IMR-90 (cell line): ENCODE measurements around the gene UBE2E2. TPM values are rescaled to one million over a fixed set of nuclear protein-coding genes. Genes with fewer than 3 reads are reported as not detected.

ENCODE experiments used
- ATAC-seq: fragments of 200-7000 bp; cut with Tn5 transposase; 2 replicates; pipeline ENCODE4 v1.9.1; 2020; ENCODE audit warnings: low read depth, mild to moderate bottlenecking, moderate library complexity
- BruUV-seq: library from RNA; stranded (reverse); fragments of 400-500 nt; replicated peaks from 2 replicates; lab custom pipeline; 2021; lab: Mats Ljungman, UMichigan
- CTCF ChIA-PET: fragments of 300-600 bp; formaldehyde crosslinking; extraction: SDS; loops from one replicate; lab custom pipeline; 2021; ENCODE audit warnings: antibody characterized with exemption; lab: Yijun Ruan, JAX
- POLR2A ChIA-PET: fragments of 300-600 bp; sonication (Branson Sonifier 250); formaldehyde crosslinking; loops from one replicate; lab custom pipeline; 2022; ENCODE audit warnings: antibody characterized with exemption; ENCODE audit not compliant: unreplicated experiment; lab: Charles Lee
- DNase-seq: peaks from one replicate; pipeline ENCODE4 v3.0.0; 2013
- H2AFZ ChIP-seq: replicated peaks from 2 replicates; pipeline ENCODE3; 2013; ENCODE audit warnings: low read length, mild to moderate bottlenecking; ENCODE audit not compliant: poor library complexity
- H2AK5ac ChIP-seq: 2 replicates; pipeline ENCODE4 v1.6.1; 2013; ENCODE audit warnings: low read depth, low read length, inconsistent platforms
- H2AK9ac ChIP-seq: replicated peaks from 2 replicates; pipeline ENCODE3; 2013; ENCODE audit warnings: mild to moderate bottlenecking, low read depth, low read length, moderate library complexity; ENCODE audit not compliant: poor library complexity
- H2BK120ac ChIP-seq: 2 replicates; pipeline ENCODE4 v1.6.1; 2013; ENCODE audit warnings: low read depth, low read length, inconsistent platforms
- H2BK15ac ChIP-seq: 3 replicates; pipeline ENCODE4 v1.6.1; 2013; ENCODE audit warnings: low read depth, low read length, inconsistent platforms
- H2BK20ac ChIP-seq: 2 replicates; pipeline ENCODE4 v1.6.1; 2013; ENCODE audit warnings: low read depth, mild to moderate bottlenecking, inconsistent platforms, low read length, moderate library complexity
- H2BK5ac ChIP-seq: 2 replicates; pipeline ENCODE4 v1.6.1; 2013; ENCODE audit warnings: mild to moderate bottlenecking, low read depth, low read length, inconsistent platforms; ENCODE audit not compliant: poor library complexity, severe bottlenecking
- H3K14ac ChIP-seq: replicated peaks from 2 replicates; pipeline ENCODE4 v1.6.1; 2013; ENCODE audit warnings: low read depth, low read length, inconsistent platforms
- H3K18ac ChIP-seq: 2 replicates; pipeline ENCODE4 v1.6.1; 2013; ENCODE audit warnings: low read depth, low read length, control low read depth
- H3K23ac ChIP-seq: 2 replicates; pipeline ENCODE4 v1.6.1; 2013; ENCODE audit warnings: low read depth, low read length, inconsistent platforms
- H3K27ac ChIP-seq: 2 replicates; pipeline ENCODE4 v1.5.1; 2013; ENCODE audit warnings: mild to moderate bottlenecking, control low read depth, low read length; ENCODE audit not compliant: insufficient read depth
- H3K27me3 ChIP-seq: 2 replicates; pipeline ENCODE4 v1.6.1; 2013; ENCODE audit warnings: low read length; ENCODE audit not compliant: control insufficient read depth, insufficient read depth
- H3K36me3 ChIP-seq: 2 replicates; pipeline ENCODE4 v1.6.1; 2013; ENCODE audit warnings: low read length, mixed read lengths; ENCODE audit not compliant: control insufficient read depth, insufficient read depth
- H3K4ac ChIP-seq: 2 replicates; pipeline ENCODE4 v1.6.1; 2013; ENCODE audit warnings: low read depth, low read length, inconsistent platforms
- H3K4me1 ChIP-seq: 2 replicates; pipeline ENCODE4 v1.6.1; 2013; ENCODE audit warnings: low read length, mixed read lengths; ENCODE audit not compliant: control insufficient read depth, insufficient read depth
- H3K4me2 ChIP-seq: 2 replicates; pipeline ENCODE4 v1.6.1; 2013; ENCODE audit warnings: low read depth, mild to moderate bottlenecking, control low read depth, low read length, moderate library complexity
- H3K4me3 ChIP-seq: 2 replicates; pipeline ENCODE4 v1.5.1; 2013; ENCODE audit warnings: low read depth, mild to moderate bottlenecking, control low read depth, low read length, moderate library complexity; ENCODE audit not compliant: insufficient read depth
- H3K56ac ChIP-seq: 2 replicates; pipeline ENCODE4 v1.6.1; 2013; ENCODE audit warnings: low read length, inconsistent platforms; ENCODE audit not compliant: insufficient read depth; ENCODE audit errors: extremely low read depth
- H3K79me1 ChIP-seq, 2 experiments: 2 replicates each; pipeline ENCODE4 v1.6.1; 2013; ENCODE audit warnings: low read length in 2 of 2, inconsistent platforms in 1 of 2, low read depth in 1 of 2
- H3K9ac ChIP-seq: 2 replicates; pipeline ENCODE4 v1.6.1; 2013; ENCODE audit warnings: low read depth, low read length, control low read depth
- H3K9me1 ChIP-seq: 2 replicates; pipeline ENCODE4 v1.6.1; 2013; ENCODE audit warnings: low read length, inconsistent platforms; ENCODE audit not compliant: insufficient read depth
- H3K9me3 ChIP-seq: 2 replicates; pipeline ENCODE4 v1.6.1; 2013; ENCODE audit warnings: low read length; ENCODE audit not compliant: control insufficient read depth, insufficient read depth
- H4K20me1 ChIP-seq: 2 replicates; pipeline ENCODE4 v1.6.1; 2013; ENCODE audit warnings: low read length, inconsistent platforms; ENCODE audit not compliant: insufficient read depth
- H4K5ac ChIP-seq: 2 replicates; pipeline ENCODE4 v1.6.1; 2013; ENCODE audit warnings: mild to moderate bottlenecking, low read depth, low read length, control low read depth
- H4K8ac ChIP-seq, 2 experiments: 2 replicates each; pipeline ENCODE4 v1.6.1; 2013; ENCODE audit warnings: low read depth in 2 of 2, low read length in 2 of 2, control low read depth in 1 of 2, inconsistent platforms in 1 of 2
- H4K91ac ChIP-seq: 2 replicates; pipeline ENCODE4 v1.6.1; 2013; ENCODE audit warnings: low read depth, low read length, inconsistent platforms; ENCODE audit not compliant: insufficient read depth
- BHLHE40 ChIP-seq: fragments of 150-350 bp; IDR thresholded peaks from 2 replicates; pipeline ENCODE4 v1.6.1; 2016; ENCODE audit warnings: mild to moderate bottlenecking, low read depth, low read length
- CEBPB ChIP-seq: IDR thresholded peaks from 2 replicates; pipeline ENCODE4 v1.6.1; 2012; ENCODE audit warnings: low read depth, low read length, improper control_type of control experiment
- FOS ChIP-seq: fragments of 150-350 bp; IDR thresholded peaks from 2 replicates; pipeline ENCODE4 v1.6.1; 2016; ENCODE audit warnings: low read depth, low read length
- RCOR1 ChIP-seq: IDR thresholded peaks from 2 replicates; pipeline ENCODE4 v1.6.1; 2012; ENCODE audit warnings: mild to moderate bottlenecking, low read length, improper control_type of control experiment; ENCODE audit not compliant: insufficient replicate concordance
- WGBS, 2 experiments: methylation state at CpG; one replicate each; pipeline versions ENCODE4 v1.1.5 to v1.1.7; 2013; ENCODE audit warnings: missing lambda C conversion rate in 2 of 2; ENCODE audit not compliant: insufficient read length in 1 of 2; ENCODE audit errors: extremely low coverage in 2 of 2; 5-methylcytosine and 5-hydroxymethylcytosine counted together
- dilution Hi-C: fragments of 300-500 bp; cut with HindIII; formaldehyde crosslinking; loops from one replicate; pipeline ENCODE4 v1.14.3; 2018; ENCODE audit warnings: low sequenced_read_pairs; ENCODE audit not compliant: unreplicated experiment
- in situ Hi-C: fragments of 300-500 bp; cut with MboI; formaldehyde crosslinking; loops from 3 replicates; pipeline ENCODE4 v1.14.3; 2019; ENCODE audit warnings: low sequenced_read_pairs, inconsistent platforms, mixed read lengths
- intact Hi-C: fragments of 100-400 bp; cut with micrococcal nuclease; formaldehyde crosslinking; loops from 2 replicates; pipeline ENCODE4 v1.10.0; 2022
- polyA plus RNA-seq, 3 experiments: library from polyadenylated mRNA; depleted of rRNA; stranded (reverse); fragments of >200 nt; gene quantifications; 2 replicates each; pipeline ENCODE4 v1.2.3, GENCODE V29; 2012; ENCODE audit warnings: low replicate concordance in 1 of 3
- total RNA-seq: library from RNA; depleted of rRNA; stranded (reverse); fragments of >200 nt; gene quantifications from 2 replicates; pipeline ENCODE4 v1.2.3, GENCODE V29; 2012

The UBE2E2 gene
- total and polyA plus RNA-seq, 2 of the 4 experiments (the other 2 are of a cell fraction): 18.6 to 32.7 TPM

DNA sequence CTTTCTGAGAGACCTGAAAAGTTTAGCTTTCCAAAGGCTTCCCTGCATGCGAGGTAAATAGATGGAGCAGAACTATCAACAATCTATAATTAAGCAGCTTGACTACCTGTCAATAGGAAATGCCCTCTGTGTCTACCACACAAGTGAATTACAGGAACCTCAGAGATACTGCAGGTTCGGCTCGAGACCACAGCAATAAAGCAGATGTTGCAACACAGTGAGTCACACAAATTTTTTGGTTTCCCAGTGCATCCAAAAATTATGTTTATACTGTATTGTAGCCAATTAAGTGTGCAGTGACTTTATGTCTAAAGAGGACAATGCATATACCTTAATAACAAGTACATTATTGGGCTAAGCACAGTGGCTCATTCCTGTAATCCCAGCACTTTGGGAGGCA, 252.0 kb downstream of the UBE2E2 start:
- Histone ChIP-seq H4K91ac (no peak overlapping the region), H3K23ac (no peak overlapping the region), H4K8ac (no peak overlapping the region), H2AK5ac (no peak overlapping the region), H3K9ac (no peak overlapping the region), H3K36me3 (no peaks in the 10 kb centered on the region), H3K18ac (no peak overlapping the region), H2BK15ac (no peak overlapping the region), H2AK9ac (no peak overlapping the region), H3K14ac (no peak overlapping the region), H2BK5ac (no peak overlapping the region), H3K56ac (no peak overlapping the region), H3K27ac (no peak overlapping the region), H3K4me2 (no peak overlapping the region), H2BK20ac (no peak overlapping the region), H3K4me1 (peaks cover 4% of the 10 kb centered on the region), H2BK120ac (no peak overlapping the region), H3K9me3 (no peaks in the 10 kb centered on the region), H3K27me3 (no peaks in the 10 kb centered on the region), H4K20me1 (no peaks in the 10 kb centered on the region; the same call in 1 of the 2 replicates), H3K4me3 (no peak overlapping the region), H3K4ac (no peak overlapping the region), H3K9me1 (no peaks in the 10 kb centered on the region), H2AFZ (no peak overlapping the region), H3K79me1 (0 out of 4 replicates have a peak, but pooled peaks cover 0 to 5% of the 10 kb centered on the region in 2 experiments), H4K5ac (no peak overlapping the region)
- DNase-seq: peak; percentile 89
- intact Hi-C loops (no loop called here), dilution Hi-C loops (no loop called here), in situ Hi-C loops (no loop called here)
- ChIA-PET CTCF (interaction anchor here (1.2 kb wide), 1 partner anchor 30 kb away, joined by 5 read pairs; no protein-coding TSS in a partner anchor), POLR2A (no interaction called here)
- peak; percentile 72 for ATAC-seq
- WGBS, 2 experiments: no CpG with 5 or more reads among the region's 3 CpGs
- BruUV-seq: no TSS peak
- TF ChIP-seq CEBPB: peak; percentile 99
- TF ChIP-seq BHLHE40: peak; percentile 57; the same call in 1 of the 2 replicates
- TF ChIP-seq FOS: peak; percentile 73; the same call in 1 of the 2 replicates
- no peak for TF ChIP-seq RCOR1
